GM19240 (cell line): Measurements from ENCODE around the gene AJAP1.

Experiments
- DNase-seq: peaks from one replicate; pipeline ENCODE4 v3.0.0; 2011; ENCODE audit warnings: low spot score; ENCODE audit not compliant: insufficient read length

AJAP1 gene

DNA sequence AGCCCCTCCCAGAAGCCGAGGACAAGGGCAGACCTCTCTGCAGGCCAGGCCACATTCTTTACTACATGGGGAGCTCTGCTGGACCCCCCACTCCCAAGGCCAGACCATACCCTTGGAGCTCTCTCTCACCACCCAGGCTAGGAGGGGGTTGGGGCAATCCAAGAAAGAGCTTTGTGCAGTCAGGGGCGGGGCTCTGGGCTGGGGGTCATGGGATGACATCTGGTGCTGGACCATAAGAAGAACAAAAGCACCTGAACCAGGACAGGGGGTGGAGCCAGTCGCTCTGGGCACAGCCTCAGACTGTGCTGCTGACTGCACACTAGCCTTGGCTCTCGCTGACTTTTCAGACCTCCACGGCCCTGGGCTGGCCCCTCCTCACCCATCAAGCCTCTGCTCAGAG lies 23.1 kb upstream of the AJAP1 start:
- no peak for DNase-seq

DNA sequence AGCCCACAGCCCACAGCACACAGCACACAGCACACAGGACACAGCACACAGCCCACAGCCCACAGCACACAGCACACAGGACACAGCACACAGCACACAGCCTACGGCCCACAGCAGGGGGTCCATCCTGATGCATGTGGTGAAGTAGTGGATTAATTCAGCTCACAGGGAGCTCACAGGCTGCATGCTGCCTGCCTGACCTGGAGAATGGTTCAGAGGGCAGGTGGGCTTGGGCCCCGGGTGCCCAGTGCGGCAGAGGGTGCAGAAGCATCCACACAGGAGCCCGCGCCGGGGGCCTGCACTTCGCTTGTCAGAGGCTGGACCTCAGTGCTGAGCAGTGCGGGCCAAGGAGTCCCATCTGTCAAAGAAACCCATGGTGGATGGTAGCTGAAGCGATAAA lies 21.1 kb upstream of the AJAP1 start:
- DNase-seq, result no peak

DNA sequence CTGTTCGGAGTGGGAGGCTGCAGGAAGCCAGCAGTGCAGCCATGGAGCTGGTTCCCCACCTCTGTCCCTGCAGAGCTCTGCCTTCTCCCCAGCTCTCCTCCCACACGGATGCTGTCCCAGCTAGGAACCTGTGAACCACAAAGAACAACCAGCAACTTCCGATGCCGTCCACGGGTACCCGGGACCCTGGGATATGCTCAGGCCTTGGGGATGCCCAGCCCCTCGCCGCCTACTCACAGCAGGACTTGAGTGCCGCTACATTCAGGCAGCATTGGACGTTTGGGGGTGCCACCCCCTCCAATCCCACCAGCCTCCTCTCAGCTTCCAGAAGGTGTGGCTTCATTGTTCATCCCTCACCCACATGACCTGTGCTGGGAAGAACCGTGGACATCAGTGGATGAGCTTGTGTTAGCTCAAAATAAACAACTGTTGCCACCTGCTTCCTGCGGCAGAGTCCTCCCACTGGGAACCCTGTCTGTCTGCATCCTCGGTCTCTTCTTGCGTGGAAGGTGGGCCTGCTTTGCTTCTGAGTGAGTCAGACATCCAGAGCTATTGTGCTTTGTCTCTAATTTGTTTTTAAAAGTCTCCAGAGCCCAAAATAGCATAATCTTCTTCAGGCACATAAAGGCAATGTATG lies 20.1 kb upstream of the AJAP1 start:
- DNase-seq, result no peak

DNA sequence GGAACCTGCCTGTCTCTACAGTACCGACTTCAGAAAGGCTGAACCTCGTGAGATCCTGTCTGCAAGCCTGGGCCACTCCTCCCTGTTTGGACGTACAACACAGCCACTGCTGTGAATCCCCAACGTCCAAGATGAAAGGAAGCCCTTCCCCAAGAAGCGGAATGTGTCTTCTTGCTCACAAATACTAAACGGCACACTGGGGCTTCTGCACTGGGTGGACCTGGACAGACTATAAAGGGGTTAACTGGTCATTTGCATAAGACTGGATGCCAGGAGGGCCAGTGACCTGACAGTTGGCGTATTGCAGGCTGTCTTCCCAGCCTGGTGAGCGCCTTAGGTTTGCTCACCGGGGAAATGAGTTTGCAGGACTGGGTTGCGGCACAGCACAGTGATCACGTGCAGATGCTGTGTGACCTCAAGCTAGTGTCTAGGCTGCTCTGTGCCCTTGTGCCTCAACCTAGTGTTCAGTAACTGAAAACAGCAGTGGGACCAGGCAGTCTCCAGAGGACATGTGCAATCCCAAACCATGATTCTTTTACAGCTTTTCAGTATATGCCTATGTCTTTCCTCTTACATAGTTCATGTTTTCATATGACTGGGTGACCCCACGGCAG lies 19.5 kb upstream of the AJAP1 start:
- no peak for DNase-seq

DNA sequence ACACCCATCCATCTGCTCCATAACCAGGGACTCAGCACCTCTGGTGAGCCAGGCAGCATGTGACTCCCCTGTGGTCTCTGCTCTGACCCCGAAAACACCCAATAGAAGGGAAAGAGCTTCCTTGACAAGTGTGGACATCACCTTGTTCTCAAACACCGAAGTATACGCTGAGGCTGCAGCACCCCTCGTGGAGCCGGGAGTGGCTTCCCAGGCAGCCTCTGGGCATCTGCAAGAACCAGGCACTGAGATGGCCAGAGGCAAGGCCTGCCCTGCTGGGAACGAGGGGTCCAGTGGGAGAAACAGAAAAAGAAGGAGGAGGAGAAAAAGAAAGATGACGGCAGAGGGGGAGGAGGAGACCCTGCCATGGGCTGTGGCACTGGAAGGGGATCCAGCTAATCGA lies 18.2 kb upstream of the AJAP1 start:
- no peak for DNase-seq

DNA sequence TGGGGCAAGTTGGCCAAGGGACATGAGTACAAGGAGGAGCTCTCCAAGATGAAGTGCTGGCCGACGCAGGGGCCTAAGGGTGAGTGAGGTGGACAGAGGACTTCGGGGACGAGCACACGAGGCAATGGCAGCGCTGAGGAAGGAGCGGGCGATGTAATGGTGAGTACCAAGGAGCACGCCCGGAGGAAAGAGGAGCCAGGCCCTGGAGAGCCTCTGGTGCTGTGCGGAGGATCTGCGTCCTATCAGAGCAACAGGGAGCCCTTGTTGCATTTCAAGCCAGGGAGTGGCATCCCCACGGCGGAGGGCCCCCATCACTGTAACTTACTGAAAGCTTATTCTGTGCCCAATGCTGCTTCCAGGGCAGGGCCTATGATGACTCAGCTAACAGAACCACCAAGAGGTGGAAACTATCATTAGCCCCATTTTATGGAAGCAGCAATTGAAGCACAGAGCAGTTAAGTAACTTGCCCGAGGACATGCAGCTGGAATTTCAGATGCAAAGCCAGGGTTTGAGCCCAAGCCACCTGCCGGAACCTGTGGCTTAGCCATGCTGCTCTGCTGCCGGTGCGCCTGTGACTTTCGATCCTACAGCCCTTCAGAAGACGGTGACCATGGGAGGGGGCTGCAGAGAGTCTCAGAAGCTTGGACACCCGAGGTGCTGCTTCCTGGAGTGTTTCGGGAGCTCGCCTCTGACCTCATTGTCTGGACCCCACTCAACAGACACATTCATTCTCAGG lies 17.6 kb upstream of the AJAP1 start:
- no peak for DNase-seq

DNA sequence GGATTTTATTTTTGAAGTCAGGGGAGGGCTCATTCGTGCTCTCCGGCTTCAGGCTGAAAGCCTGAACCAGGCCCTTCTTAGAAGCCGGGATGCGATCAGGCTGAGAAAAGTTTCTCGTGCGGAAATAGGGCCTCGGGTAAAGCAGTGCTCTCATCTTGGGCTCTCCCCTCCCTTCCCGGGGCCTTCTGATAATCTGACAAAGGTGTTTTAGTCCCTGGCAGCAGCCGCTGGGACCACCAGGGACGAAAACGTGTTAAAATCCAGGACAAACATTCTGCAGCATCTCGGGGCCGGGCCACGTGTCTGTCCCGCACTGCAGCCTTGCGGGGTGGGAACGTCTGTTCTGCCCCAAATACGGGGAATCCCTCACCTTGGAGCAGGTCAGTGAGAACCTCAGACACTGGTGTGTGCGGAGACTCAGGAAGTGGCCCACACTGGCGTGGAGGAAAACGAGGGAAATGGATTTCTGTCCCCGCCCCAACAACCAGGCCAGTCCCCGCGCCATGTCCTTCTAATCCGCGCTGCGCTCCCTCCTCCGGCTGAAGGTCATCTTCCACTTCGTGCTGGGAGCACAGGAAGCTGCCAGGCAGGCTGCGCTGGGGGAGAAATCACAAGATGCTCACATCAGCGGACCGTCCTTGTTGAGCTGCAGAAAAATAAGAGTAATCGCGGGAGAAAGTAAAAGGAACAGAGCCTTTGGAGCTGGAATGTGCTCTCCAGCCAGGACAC lies 16.6 kb upstream of the AJAP1 start:
- no peak for DNase-seq

DNA sequence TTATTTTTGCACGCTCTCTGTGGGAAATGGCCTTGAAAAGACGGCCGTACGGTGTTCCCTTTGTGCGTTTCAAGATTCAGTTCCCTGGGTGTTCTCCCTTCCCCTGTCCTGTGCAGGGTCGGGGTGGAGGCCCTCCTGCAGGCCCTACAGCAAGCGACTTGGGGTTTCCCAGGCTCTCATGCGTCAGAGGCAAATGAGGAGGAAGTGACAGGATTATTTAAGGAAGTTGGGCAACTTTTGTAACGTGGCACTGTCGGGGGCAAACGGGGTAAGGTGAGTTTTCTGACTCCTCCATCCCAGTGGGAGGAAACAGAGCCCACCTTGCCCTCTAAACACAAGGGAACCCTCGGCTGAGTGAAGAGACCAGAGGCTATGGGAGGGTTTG lies 16.1 kb upstream of the AJAP1 start:
- no peak for DNase-seq

DNA sequence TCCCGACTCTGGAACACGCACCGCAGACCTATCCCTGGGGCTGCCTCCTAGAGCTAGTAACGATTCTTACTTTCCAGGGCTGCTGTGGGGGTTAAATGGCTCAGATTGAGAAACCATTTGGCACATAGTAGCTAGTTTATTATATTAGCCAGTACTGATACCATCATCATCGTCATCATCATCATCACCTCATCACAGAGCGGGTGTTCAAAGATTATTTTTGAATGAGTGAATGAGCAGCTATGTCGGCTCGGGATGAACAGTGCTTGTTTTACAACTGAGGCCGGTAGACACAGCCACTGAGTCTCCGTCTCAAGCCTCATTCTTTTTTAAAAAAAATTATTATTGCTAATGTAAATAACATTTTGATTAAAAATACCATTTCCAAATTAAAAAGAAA lies 13.5 kb upstream of the AJAP1 start:
- no peak for DNase-seq

DNA sequence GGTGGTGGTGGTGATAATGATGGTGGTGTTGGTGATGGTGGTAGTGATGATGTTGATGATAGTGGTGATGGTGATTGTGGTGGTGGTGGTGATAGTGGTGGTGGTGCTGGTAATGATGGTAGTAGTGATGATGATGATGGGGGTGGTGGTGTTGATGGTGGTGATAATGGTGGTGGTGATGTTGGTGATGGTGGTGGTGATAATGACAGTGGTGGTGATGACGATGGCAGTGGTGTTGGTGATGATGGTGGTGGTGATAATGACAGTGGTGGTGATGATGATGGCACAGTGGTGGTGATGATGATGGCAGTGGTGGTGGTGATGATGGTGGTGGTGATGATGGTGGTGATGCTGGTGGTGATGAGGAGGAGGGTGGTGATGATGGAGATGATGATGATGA lies 7.0 kb upstream of the AJAP1 start:
- DNase-seq, result no peak

DNA sequence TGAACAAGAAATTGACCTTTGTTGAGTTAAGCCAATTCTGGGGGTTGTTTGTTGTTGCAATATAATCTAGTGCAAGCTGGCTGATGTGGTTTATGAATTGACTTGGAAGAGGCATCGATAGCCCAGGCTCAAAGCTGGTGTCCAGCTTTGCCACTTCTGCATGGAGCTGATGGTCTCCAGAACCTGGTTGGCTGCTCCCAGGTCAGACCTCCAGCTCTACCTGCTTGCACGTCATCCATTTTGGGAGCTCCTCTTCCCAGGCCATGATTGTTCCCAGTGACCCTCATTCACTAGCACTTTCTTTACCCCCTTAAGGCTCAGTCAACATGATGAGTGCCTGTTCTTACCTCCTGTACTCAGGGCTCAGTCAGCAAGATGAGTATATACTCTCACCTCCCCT lies 5.8 kb upstream of the AJAP1 start:
- no peak for DNase-seq

DNA sequence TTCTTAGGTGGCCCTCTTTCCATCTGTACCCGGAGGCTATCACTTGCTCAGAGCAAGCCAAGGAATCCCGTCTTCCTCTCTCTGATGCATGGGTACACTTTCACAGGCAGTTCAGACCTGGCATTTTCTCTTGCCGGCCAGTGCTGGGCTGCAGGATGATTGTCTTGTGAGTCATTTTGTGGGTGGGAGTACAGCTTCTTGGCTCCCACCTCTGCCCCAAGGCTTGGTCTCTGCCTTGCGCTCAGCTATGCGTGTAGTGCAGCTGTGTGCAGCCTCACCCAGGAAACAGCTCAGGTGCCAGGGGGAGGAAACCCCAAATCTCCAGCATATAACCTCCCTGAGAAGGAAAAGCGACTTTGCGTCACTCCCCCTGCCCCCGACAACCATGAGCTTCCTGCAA lies 3.9 kb upstream of the AJAP1 start:
- no peak for DNase-seq

DNA sequence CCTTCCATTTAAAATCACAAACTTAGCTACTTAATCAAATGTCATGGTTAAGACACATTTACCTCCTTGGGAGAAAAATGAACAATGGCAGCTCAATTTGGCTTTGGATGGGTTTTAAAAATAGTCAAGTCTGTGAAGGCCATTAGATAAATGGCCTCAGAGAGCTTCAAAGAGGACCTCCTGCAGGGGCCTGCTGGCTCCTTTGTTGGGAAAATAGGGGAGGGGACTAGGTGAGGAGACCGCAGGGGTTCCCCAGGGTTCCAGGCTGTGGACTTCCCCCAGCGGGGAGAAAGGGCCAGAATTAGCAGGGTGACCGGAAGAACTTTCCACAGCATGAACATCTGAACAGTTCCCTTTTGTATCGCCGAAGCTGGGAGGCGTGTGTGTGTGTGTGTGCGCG lies 3.4 kb upstream of the AJAP1 start:
- no peak for DNase-seq

DNA sequence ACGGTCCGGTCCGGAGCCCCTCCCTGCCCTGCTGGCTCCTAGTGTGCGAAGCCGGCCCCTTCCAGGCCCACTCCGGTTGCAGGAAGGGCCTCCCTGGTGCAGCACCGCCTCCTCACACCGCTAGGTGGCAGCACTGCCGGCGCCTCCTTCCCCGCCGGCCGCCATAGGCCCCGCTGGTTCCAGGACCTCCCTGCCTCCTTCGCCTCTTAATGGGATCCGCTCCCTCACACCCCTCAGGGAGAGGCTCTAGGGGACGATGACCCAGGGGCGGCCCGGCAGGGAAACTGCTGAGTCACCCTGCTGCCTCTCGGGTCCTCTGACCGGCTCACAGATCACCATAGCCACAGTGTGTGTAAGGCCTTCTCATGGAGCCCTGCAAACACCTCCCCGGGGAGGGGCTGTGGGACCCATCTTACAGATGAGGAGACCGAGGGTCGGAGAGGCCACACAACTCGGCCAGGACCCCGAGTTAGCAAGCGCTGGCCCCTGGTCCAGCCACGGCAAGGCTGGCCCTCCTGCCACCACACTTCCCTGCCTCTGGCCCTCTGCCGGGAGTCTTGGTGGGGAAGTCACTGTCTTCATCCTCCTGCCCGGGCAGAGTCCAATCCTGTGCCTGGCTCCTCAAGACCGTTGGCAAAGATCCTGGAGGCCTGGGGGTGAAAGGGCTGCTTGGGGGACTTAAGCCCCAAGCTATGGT lies 1.6 kb upstream of the AJAP1 start:
- DNase-seq, result peak; percentile 85

DNA sequence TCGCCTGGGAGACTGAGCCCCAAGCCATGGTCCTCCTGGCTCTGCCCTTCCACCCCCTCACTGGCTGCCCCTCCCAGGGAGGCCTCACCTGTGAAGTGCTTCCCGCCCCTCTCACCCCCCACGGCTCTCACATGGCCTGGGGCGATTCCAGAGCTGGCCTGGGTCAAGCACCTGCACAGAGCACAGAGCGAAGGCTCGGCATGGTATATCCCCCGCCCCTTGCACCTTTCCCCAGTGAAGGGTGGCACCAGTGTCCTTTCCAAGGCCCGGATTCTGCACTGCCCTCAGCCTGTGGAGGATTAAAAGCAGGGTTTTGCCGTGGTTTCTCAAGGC lies 1.1 kb upstream of the AJAP1 start:
- DNase-seq, result no peak

DNA sequence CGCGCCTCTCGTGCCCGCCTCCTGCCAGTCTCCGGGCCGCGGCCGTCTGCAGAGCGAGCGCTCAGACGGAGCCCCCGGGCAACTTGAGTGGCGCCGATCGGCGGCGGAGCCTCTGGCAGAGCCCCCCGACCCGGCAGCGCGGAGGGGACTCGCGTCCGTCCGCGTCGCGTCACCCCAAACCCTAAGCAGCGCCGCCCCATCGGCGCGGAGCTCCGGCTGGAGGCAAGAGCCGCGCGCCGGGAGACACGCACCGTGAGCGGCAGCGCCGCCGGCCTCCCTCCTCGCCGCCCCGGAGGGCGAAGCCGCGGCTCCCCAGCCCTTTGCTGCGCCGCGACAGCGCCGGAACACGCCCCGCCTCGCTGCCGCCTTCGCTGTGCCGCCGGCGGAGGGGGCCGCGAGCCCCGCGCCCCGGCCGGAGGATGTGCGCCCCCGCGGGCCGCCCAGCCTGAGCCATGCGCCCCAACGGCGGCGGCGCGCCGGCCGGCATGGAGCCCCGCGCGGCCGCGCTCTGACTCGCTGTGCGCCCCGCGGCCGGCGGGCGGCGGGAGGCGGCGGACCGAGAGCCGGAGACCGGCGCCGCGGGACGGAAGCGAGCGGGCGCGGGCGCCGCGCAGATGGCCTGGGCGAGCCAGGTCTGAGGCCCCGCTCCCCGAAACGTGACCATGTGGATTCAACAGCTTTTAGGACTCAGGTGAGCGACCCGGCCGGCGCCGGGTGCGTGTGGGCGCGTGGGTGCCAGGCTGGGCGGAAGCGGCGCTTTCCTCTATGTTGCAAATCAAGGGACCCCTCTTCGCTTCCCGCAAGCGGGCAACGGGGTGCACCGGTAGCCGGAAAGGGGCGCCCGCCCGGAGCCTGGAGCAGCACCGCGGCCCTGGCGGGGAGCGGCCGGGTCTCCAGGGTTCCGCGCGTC lies 610 bp downstream of the AJAP1 start:
- DNase-seq, result no peak

DNA sequence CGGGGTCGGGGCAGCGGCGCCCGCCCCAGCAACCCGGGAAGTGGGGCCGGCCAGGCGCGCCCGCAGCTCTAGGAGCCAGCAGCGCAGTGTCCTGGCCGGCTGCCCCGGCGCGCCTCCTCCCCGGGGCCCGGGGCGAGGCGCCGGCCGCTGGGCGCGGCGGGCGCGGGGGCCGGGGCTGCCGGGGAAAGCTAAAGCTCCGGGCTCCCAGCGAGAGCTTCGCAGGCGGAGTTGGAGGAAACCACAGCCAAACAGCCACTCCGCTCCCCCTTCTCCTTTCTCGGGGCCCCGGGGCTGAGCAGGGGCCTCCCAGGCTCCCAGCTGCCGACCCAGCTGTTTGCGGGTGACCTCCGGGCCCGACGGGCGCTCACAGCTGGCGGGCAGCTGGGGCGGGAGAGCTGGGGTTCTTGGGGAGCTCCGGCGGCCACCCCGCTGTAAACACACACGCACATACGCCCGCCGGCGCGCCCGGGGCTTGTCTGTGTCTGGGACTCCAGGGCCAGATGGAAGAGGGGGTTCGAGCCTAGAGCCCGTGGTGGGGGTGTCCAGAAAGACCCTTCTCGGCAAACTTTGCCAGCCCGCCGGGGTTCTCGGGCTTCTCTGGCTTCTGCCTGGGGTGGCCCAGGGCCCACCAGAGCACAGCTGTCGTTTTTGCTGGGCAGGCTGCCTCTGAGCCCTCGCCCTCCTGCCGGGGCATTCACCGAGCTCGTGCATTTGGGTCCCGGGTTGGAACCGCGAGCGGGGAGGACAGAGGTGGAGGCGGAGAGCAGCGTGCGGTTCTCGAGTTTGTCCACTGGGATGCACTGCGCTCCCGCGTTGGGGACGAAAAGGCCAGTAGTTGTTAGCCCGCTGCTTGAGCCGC lies 1.5 kb downstream of the AJAP1 start:
- DNase-seq, result no peak

DNA sequence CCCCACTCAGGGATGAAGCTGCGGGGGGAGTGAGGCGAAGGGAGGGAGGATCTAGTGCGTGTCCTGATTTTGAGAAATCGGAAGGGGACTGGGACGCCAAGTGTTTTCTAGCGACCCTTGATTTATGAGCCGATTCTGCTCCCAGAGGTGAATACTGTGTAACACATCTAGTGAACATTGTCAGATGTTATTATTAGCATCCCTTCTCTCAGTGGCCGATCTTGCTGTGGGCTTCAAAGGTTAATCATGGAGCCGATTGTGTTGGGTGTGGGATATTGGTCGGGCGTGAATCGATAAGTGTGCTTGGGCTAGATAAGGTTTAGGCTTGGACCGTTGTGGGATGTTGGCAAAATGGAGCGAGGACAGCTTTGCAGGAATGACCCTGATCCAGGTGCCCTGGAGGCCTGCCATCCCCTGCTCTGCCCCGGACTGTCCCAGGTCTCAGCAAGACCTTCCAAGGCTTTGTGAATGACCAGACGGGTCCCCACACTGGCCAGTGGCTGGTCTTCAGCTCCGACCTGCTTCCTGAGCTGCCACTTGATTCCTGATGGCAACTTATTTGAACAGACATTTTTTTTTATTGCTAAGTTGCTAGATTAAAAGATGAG lies 2.2 kb downstream of the AJAP1 start:
- DNase-seq, result no peak

DNA sequence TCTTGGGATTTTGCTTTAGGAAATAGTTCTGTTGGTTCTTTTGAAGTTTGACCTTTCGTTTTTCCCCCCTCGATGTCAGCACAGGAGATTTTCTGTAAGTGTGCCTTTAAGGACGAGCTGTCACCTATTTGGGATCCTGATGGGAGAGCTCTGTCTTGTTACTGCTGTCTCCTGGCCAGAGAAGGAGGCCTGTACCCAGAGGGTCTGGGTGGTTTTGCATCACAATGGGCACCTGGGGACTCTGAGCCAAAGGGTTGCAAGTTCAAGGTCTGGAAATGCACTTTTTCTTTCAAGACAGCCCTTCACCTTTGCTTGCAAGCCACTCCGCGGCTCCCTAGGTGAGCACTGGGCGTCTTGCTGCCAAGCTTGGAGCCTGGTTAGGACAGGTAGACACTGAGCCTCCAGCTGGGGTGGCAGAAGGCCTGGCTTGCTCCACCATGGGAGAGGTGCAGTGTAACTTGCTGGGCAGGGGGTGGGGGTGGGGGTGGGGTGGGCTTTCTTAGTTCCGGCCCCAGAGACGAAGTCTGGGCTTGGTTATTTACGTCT lies 2.9 kb downstream of the AJAP1 start:
- no peak for DNase-seq
